SH-SY5Y (cell line): ENCODE results near the gene CBX6.

Experiments used
- GATA2 ChIP-seq: IDR thresholded peaks from 2 replicates; pipeline ENCODE4 v1.6.1; 2011; ENCODE audit warnings: mild to moderate bottlenecking, low read depth, low read length
- GATA3 ChIP-seq: IDR thresholded peaks from 2 replicates; pipeline ENCODE4 v1.6.1; 2011; ENCODE audit warnings: low read depth, mild to moderate bottlenecking, low read length, moderate library complexity

- TF ChIP-seq GATA2, result no peak
- no peak for TF ChIP-seq GATA3
Measured at GRCh38 chr22:38840129-38840528, 31.9 kb downstream of the CBX6 start.
